Activated gamma-delta T cell treated with anti-CD3 and anti-CD28 coated beads, Interleukin-2, amount 50 U/mL, for 16 hours (primary cell): ENCODE results near the gene CEBPE.

Source experiments
- DNase-seq: peaks from one replicate; pipeline ENCODE4 v3.0.0-alpha.2; 2020; ENCODE audit warnings: low read depth

Gene CEBPE

GRCh38 chr14:23102801-23103200 is 16.3 kb downstream of the CEBPE start:
- DNase-seq = no peak

- no peak for DNase-seq
Observed at GRCh38 chr14:23101986-23102625, 16.9 kb downstream of the CEBPE start.

GRCh38 chr14:23101213-23101970 is 17.7 kb downstream of the CEBPE start:
- DNase-seq = no peak

- no peak for DNase-seq
Observed at GRCh38 chr14:23099212-23099861, 19.7 kb downstream of the CEBPE start.

GRCh38 chr14:23097786-23098185 is 21.3 kb downstream of the CEBPE start:
- DNase-seq = no peak

- peak; percentile 99 for DNase-seq
Observed at GRCh38 chr14:23095196-23096108, 23.6 kb downstream of the CEBPE start, which contains the start of gene C14orf119. Gene C14orf119 (plus strand): TSS chr14:23095505. CDS start chr14:23097659, 2,154 bp downstream.

GRCh38 chr14:23094666-23095195 is 24.3 kb downstream of the CEBPE start, which contains the start of gene ACIN1:
Gene ACIN1 (minus strand): TSS chr14:23095136. CDS start chr14:23095112, 24 bp downstream.
- DNase-seq = peak; percentile 58

- no peak for DNase-seq
Observed at GRCh38 chr14:23093991-23094665, 24.9 kb downstream of the CEBPE start.

- DNase-seq = no peak
Observed at GRCh38 chr14:23093526-23093925, 25.5 kb downstream of the CEBPE start.

- DNase-seq = no peak
Observed at GRCh38 chr14:23093104-23093503, 26.0 kb downstream of the CEBPE start.

GRCh38 chr14:23091294-23092225 is 27.5 kb downstream of the CEBPE start:
- no peak for DNase-seq

GRCh38 chr14:23090254-23090636 is 28.8 kb downstream of the CEBPE start:
- no peak for DNase-seq

GRCh38 chr14:23089498-23090253 is 29.4 kb downstream of the CEBPE start:
- DNase-seq = no peak

GRCh38 chr14:23086565-23086964 is 32.5 kb downstream of the CEBPE start:
- no peak for DNase-seq

GRCh38 chr14:23085458-23085857 is 33.6 kb downstream of the CEBPE start:
- no peak for DNase-seq

- no peak for DNase-seq
Observed at GRCh38 chr14:23080474-23080873, 38.6 kb downstream of the CEBPE start.

GRCh38 chr14:23079716-23080115 is 39.3 kb downstream of the CEBPE start:
- DNase-seq = no peak

GRCh38 chr14:23078692-23079116 is 40.4 kb downstream of the CEBPE start:
- DNase-seq = no peak

- DNase-seq = no peak
Observed at GRCh38 chr14:23077962-23078361, 41.1 kb downstream of the CEBPE start.
